ENCODE results near the gene TP63.

Gene TP63

DNA sequence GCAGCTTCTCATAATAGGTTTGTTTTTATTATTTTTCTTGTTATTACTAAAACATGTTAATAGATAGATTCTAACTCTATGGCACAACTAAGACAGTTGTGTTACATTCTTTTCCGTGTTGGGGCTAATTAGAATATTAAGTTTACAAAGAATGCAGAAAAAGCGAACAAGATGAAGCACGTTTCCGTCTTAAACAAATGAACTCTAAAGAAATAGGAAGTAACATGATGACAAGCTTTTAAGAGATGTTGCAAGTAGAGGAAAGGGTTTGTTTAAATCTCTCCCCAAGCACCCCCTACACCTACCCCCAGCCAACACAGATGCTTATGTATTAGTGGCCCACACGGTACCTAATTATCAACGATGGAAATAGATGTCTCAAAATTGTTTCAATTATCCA lies 207.1 kb downstream of the TP63 start:
- no peak overlapping the region for H3K27ac ChIP-seq
- no peak for TF ChIP-seq ZFX (IDR thresholded peaks at IDR 0.05; ENCODE audit: borderline replicate concordance)

DNA sequence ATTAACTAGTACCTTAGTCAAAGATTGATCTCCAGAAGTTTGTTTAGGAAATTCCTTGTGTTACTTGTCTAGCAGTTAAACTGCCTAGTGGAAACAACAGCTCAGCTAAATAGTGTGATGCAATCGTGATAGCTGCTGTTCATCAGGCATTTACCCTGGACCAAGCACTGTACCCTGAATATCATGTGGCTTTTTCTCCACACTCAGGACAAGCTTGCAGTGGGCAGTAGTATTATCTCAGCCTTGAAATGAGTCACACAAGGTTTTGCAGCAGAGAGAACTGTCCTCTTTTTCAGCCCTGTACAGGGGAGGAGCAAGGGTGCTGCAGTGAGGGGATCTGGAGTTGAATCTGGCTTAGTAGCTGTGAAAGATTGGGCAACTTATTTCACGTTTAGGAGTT lies 208.4 kb downstream of the TP63 start:
- no peak overlapping the region for H3K27ac ChIP-seq
- no peak for TF ChIP-seq ZFX (IDR thresholded peaks at IDR 0.05; ENCODE audit: borderline replicate concordance)
- TF ChIP-seq, protein P1, sequence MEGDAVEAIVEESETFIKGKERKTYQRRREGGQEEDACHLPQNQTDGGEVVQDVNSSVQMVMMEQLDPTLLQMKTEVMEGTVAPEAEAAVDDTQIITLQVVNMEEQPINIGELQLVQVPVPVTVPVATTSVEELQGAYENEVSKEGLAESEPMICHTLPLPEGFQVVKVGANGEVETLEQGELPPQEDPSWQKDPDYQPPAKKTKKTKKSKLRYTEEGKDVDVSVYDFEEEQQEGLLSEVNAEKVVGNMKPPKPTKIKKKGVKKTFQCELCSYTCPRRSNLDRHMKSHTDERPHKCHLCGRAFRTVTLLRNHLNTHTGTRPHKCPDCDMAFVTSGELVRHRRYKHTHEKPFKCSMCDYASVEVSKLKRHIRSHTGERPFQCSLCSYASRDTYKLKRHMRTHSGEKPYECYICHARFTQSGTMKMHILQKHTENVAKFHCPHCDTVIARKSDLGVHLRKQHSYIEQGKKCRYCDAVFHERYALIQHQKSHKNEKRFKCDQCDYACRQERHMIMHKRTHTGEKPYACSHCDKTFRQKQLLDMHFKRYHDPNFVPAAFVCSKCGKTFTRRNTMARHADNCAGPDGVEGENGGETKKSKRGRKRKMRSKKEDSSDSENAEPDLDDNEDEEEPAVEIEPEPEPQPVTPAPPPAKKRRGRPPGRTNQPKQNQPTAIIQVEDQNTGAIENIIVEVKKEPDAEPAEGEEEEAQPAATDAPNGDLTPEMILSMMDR (IDR thresholded peaks at IDR 0.05): no peak

DNA sequence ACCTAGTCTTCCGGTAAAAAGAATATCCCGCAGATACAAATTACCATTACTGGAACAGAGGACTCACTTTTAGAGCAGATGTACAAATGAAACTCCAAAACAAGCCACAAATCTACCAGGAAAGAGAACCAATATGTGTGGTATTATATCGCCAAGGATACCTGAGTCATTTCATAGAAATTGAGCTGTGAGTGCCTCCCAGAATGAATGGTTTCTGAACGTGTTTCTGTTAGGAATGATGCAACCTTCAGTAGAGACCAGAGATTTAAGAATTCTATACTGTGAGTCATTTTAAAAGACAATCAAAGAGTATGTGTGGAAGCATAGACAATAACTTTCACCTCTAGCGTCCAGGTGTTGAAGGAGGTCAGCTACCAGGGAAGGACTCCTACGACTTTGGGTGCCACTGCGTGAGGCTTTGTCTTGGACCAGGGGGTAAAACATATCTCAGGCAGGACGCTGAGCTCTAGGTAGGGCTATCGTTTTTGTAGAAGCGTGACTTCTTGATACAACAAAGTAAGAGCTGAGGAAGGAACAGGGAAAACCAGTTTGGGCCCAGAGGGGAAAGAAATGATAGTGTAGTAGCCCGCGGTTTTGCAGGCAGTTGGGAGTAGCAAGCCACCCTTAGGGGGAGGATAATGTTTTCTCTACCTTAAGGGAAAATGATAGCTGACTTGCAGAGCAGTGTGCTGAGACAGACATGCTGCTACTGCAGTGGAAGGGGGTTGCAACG lies 210.4 kb downstream of the TP63 start:
- no peak overlapping the region for H3K27ac ChIP-seq

DNA sequence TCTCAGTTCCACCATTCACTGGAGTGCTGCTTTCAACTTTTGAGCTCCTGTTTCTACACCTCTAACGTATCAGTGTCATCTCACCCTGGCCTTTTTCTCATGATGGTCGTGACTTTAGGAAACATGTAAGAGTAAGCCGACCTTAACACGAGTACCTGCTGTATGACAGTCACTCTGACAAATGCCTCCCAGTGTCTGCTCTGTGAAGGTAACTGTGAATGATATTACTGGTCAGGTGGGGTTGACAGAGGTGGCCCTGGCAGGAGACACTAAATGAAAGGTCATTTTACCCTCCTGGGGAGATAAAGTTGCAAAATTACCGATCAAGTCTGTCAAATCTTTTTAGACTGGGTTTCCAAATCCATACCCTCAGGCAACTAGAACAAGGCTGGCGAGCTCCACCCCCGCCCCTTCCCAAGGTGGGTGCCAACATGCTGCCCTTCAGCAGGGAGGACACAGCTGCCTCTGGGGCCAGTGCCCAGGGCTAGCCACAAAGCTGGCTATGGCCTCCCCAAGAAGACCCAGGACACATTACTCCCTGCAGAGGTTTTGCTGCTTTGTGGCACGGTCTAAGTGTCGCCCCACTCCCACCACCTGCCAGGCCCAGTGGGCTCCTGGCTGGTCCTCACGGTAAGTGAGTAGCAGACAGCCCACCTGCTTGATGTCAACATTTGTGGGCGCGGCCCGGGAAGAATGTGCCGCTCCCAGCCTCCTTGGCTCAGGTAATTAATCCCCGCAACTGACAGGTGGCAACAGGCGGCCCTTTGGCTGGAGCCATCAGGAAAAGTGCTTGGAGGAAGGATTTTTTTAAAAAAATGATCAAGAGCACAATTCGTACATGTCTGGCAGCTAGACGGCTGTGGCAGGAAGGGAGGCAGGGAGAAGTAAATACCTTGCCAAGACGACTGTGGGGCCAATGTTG lies 211.8 kb downstream of the TP63 start:
- no peak for TF ChIP-seq ZFX (IDR thresholded peaks at IDR 0.05; ENCODE audit: borderline replicate concordance)
- TF ChIP-seq, protein P1 (IDR thresholded peaks at IDR 0.05): no peak
- no peak overlapping the region for H3K27ac ChIP-seq

More for the DNA sequence above, 210.4 kb downstream of the TP63 start:
- no peak for TF ChIP-seq ZFX (IDR thresholded peaks at IDR 0.05; ENCODE audit: borderline replicate concordance)
- TF ChIP-seq, protein P1 (IDR thresholded peaks at IDR 0.05): no peak

DNA sequence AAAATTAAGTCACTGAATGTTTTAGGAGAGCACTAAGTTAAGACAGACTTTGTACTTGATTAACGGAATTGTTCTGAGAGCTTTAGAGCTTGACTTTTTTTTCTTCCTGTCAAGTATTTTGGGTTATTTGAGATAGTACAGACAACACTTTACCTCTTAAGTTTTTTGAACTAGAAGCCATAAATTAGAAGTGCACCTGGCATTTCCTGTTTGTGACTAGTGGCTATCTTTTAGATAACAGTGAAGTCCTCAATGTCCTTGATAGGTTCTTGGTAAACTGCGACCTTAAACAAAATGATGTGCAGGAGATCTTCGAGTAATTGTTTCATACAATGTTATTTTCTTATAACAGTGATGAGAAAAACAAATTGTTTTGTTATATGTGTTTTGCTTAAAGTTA lies 213.9 kb downstream of the TP63 start:
- no peak overlapping the region for H3K27ac ChIP-seq
- no peak for TF ChIP-seq ZFX (IDR thresholded peaks at IDR 0.05; ENCODE audit: borderline replicate concordance)
- TF ChIP-seq, protein P1 (IDR thresholded peaks at IDR 0.05): no peak

DNA sequence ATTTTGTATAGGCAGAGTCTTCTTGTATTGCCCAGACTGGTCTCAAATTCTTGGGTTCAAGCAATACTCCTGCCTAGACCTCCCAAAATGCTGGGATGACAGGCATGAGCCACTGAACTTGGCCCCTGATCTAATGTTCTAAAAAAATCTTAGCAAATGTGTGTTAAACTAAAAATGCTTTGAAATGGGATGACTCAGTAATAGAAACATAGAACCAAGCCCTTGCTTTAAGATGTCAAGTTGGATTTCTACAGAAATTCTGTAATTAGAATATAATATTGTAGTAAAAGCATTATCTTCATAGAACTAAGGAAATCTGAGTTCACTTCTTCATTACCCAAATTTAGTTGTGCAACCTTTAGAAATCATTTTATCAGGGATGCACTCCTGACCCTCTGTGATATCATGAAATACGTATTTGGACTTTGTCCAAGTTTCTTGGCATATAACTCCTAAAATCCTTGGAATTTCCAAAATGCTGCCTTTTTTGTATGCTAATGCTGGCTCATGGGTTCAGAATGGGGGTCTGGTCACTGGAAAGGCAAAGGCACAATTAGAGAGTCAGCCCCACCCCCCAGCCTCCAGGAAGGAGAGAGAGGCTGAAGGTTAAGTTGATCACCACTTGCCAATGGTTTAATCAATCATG lies 217.3 kb downstream of the TP63 start:
- no peak overlapping the region for H3K27ac ChIP-seq
- TF ChIP-seq, protein P1 (IDR thresholded peaks at IDR 0.05): no peak
- no peak for TF ChIP-seq ZFX (IDR thresholded peaks at IDR 0.05; ENCODE audit: borderline replicate concordance)

DNA sequence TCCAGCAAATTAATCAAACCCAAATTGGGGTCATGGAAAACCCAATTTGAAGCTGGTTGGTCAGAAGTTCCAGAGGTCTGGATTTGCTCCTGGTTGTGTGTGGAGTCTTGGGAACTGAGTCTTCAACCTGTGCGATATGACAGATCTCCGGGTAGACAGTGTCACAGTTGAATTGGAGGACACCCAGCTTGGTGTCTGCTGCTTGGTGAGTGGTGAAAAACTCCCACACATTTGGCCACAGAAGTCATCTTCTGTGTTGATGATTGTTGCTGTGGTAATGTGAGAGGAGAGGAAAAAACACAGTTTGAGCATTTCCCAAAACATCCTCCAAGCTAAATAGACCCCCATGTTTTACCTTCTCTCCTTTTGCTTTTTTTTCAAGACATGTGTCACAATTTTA lies 218.1 kb downstream of the TP63 start:
- H3K27ac ChIP-seq: no peak overlapping the region
- TF ChIP-seq ZFX (IDR thresholded peaks at IDR 0.05; ENCODE audit: borderline replicate concordance): no peak
- TF ChIP-seq, protein P1 (IDR thresholded peaks at IDR 0.05): no peak
